ENCODE results near the gene CHIT1.

GRCh38 chr1:203202431-203203245 lies 26.8 kb downstream of the CHIT1 start:
- TF ChIP-seq CTCF (IDR thresholded peaks at IDR 0.05), result no peak
- TF ChIP-seq POLR2A (IDR thresholded peaks at IDR 0.05), result no peak
